Measurements from ENCODE around the gene FBXL17. TPM values are rescaled to one million over a fixed set of nuclear protein-coding genes. Genes with fewer than 3 reads are reported as not detected.

Gene FBXL17
- total and polyA plus RNA-seq, 4 donors = 2.1 to 14.1 (median 6.3) TPM

- TF ChIP-seq, protein P1, sequence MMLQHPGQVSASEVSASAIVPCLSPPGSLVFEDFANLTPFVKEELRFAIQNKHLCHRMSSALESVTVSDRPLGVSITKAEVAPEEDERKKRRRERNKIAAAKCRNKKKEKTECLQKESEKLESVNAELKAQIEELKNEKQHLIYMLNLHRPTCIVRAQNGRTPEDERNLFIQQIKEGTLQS (IDR thresholded peaks at IDR 0.05) = no peak
- TF ChIP-seq CTCF (IDR thresholded peaks at IDR 0.05; ENCODE audit: low read depth, low read length, missing input control) = no peak
- TF ChIP-seq NR2F2 (IDR thresholded peaks at IDR 0.05) = no peak
- no peak for DNase-seq (ENCODE audit: low spot score)
- peaks cover 0 to 2% (median 0%) of the 10 kb centered on the region in 4 donors for H3K36me3 ChIP-seq (ENCODE audit: control insufficient read depth in 4 of 4, insufficient read depth in 3 of 4, low read depth in 1 of 4, low read length in 3 of 4)
- H3K4me1 ChIP-seq (ENCODE audit: control insufficient read depth in 4 of 4, insufficient read depth in 4 of 4, low read length in 3 of 4) = no peaks in the 10 kb centered on the region
- no peak overlapping the region for H3K27ac ChIP-seq (ENCODE audit: low read depth in 1 of 2, low read length in 2 of 2)
- no peak overlapping the region for H3K9ac ChIP-seq (ENCODE audit: low read depth in 1 of 2, low read length in 2 of 2)
- H3K9me3 ChIP-seq (ENCODE audit: control insufficient read depth in 4 of 4, low read length in 3 of 4) = no peaks in the 10 kb centered on the region
- no peaks in the 10 kb centered on the region for H3K27me3 ChIP-seq (ENCODE audit: control insufficient read depth in 4 of 4, insufficient read depth in 4 of 4, low read length in 3 of 4)
- no peak overlapping the region for H3K4me3 ChIP-seq (ENCODE audit: low read depth in 1 of 3, low read length in 3 of 3)
Measured at GRCh38 chr5:108222011-108222410, 159.9 kb downstream of the FBXL17 start.

- Histone ChIP-seq H3K27me3 (ENCODE audit: control insufficient read depth in 4 of 4, insufficient read depth in 4 of 4, low read length in 3 of 4) (no peaks in the 10 kb centered on the region), H3K9me3 (ENCODE audit: control insufficient read depth in 4 of 4, low read length in 3 of 4) (no peaks in the 10 kb centered on the region), H3K36me3 (ENCODE audit: control insufficient read depth in 4 of 4, insufficient read depth in 3 of 4, low read depth in 1 of 4, low read length in 3 of 4) (peaks cover 0 to 2% (median under 1%) of the 10 kb centered on the region in 4 donors), H3K27ac (ENCODE audit: low read depth in 1 of 2, low read length in 2 of 2) (no peak overlapping the region), H3K4me3 (ENCODE audit: low read depth in 1 of 3, low read length in 3 of 3) (no peak overlapping the region), H3K9ac (ENCODE audit: low read depth in 1 of 2, low read length in 2 of 2) (no peak overlapping the region), H3K4me1 (ENCODE audit: control insufficient read depth in 4 of 4, insufficient read depth in 4 of 4, low read length in 3 of 4) (no peaks in the 10 kb centered on the region)
- TF ChIP-seq JUND (IDR thresholded peaks at IDR 0.05) (no peak), FOXA1 (IDR thresholded peaks at IDR 0.05) (no peak), EGR1 (IDR thresholded peaks at IDR 0.05; ENCODE audit: low read depth in 2 of 2) (no peak), SP1 (IDR thresholded peaks at IDR 0.05) (no peak), HNF4G (IDR thresholded peaks at IDR 0.05) (no peak), RAD21 (IDR thresholded peaks at IDR 0.05) (no peak), FOXA2 (IDR thresholded peaks at IDR 0.05) (no peak), NR2F2 (IDR thresholded peaks at IDR 0.05) (no peak), TAF1 (conservative IDR thresholded peaks at IDR 0.05) (no peak)
- TF ChIP-seq, protein P2, sequence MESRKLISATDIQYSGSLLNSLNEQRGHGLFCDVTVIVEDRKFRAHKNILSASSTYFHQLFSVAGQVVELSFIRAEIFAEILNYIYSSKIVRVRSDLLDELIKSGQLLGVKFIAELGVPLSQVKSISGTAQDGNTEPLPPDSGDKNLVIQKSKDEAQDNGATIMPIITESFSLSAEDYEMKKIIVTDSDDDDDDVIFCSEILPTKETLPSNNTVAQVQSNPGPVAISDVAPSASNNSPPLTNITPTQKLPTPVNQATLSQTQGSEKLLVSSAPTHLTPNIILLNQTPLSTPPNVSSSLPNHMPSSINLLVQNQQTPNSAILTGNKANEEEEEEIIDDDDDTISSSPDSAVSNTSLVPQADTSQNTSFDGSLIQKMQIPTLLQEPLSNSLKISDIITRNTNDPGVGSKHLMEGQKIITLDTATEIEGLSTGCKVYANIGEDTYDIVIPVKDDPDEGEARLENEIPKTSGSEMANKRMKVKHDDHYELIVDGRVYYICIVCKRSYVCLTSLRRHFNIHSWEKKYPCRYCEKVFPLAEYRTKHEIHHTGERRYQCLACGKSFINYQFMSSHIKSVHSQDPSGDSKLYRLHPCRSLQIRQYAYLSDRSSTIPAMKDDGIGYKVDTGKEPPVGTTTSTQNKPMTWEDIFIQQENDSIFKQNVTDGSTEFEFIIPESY (IDR thresholded peaks at IDR 0.05) = no peak
- DNase-seq (ENCODE audit: low spot score) = no peak
- 88% methylated on average over 1 of the region's 1 CpG for WGBS
Measured at GRCh38 chr5:108220834-108221233, 161.1 kb downstream of the FBXL17 start.

DNA sequence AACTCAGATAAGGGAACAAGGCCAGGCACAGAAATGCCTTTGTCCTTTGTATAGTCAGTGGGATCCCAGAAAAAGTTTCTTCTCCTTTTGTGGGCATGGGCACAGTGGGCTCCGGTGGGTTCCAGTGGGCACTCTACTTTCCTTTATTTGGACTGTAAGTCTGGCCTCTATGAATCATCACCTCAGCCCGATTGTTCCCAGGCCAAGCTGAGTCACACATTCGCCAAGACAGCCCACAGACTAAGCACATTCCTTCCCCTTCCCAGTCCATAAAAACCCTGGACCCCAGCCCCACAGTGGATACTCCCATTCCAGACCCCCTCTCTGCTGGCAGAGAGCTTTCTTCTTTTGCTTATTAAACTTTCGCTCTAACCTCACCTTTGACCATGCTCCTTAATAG, 165.0 kb downstream of the FBXL17 start:
- Histone ChIP-seq H3K36me3 (ENCODE audit: control insufficient read depth in 4 of 4, insufficient read depth in 3 of 4, low read depth in 1 of 4, low read length in 3 of 4) (peaks cover 0 to 9% (median 2%) of the 10 kb centered on the region in 4 donors), H3K9me3 (ENCODE audit: control insufficient read depth in 4 of 4, low read length in 3 of 4) (peaks cover 0 to 2% (median 0%) of the 10 kb centered on the region in 4 donors), H3K9ac (ENCODE audit: low read depth in 1 of 2, low read length in 2 of 2) (no peak overlapping the region), H3K27ac (ENCODE audit: low read depth in 1 of 2, low read length in 2 of 2) (no peak overlapping the region), H3K27me3 (ENCODE audit: control insufficient read depth in 4 of 4, insufficient read depth in 4 of 4, low read length in 3 of 4) (no peaks in the 10 kb centered on the region), H3K4me3 (ENCODE audit: low read depth in 1 of 3, low read length in 3 of 3) (no peak overlapping the region), H3K4me1 (ENCODE audit: control insufficient read depth in 4 of 4, insufficient read depth in 4 of 4, low read length in 3 of 4) (no peaks in the 10 kb centered on the region)
- no peak for DNase-seq (ENCODE audit: low spot score)
- TF ChIP-seq JUND (IDR thresholded peaks at IDR 0.05) (no peak), FOXA1 (IDR thresholded peaks at IDR 0.05) (no peak), CTCF (IDR thresholded peaks at IDR 0.05; ENCODE audit: low read depth, low read length, missing input control) (no peak), YY1 (IDR thresholded peaks at IDR 0.05) (no peak), RAD21 (IDR thresholded peaks at IDR 0.05) (no peak), RXRA (IDR thresholded peaks at IDR 0.05) (no peak), GABPA (IDR thresholded peaks at IDR 0.05 in 1 of 2, conservative IDR thresholded peaks at IDR 0.05 in 1 of 2) (no peak), NR2F2 (IDR thresholded peaks at IDR 0.05) (no peak), EGR1 (IDR thresholded peaks at IDR 0.05; ENCODE audit: low read depth in 2 of 2) (no peak), SP1 (IDR thresholded peaks at IDR 0.05) (no peak)
- TF ChIP-seq, protein P3, sequence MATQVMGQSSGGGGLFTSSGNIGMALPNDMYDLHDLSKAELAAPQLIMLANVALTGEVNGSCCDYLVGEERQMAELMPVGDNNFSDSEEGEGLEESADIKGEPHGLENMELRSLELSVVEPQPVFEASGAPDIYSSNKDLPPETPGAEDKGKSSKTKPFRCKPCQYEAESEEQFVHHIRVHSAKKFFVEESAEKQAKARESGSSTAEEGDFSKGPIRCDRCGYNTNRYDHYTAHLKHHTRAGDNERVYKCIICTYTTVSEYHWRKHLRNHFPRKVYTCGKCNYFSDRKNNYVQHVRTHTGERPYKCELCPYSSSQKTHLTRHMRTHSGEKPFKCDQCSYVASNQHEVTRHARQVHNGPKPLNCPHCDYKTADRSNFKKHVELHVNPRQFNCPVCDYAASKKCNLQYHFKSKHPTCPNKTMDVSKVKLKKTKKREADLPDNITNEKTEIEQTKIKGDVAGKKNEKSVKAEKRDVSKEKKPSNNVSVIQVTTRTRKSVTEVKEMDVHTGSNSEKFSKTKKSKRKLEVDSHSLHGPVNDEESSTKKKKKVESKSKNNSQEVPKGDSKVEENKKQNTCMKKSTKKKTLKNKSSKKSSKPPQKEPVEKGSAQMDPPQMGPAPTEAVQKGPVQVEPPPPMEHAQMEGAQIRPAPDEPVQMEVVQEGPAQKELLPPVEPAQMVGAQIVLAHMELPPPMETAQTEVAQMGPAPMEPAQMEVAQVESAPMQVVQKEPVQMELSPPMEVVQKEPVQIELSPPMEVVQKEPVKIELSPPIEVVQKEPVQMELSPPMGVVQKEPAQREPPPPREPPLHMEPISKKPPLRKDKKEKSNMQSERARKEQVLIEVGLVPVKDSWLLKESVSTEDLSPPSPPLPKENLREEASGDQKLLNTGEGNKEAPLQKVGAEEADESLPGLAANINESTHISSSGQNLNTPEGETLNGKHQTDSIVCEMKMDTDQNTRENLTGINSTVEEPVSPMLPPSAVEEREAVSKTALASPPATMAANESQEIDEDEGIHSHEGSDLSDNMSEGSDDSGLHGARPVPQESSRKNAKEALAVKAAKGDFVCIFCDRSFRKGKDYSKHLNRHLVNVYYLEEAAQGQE (IDR thresholded peaks at IDR 0.05) = no peak
- TF ChIP-seq, protein P2 (IDR thresholded peaks at IDR 0.05) = no peak
- 95% methylated on average over 4 of the region's 4 CpGs for WGBS

All from liver (tissue), 9 donors.